ENCODE measurements around the gene RYR3. TPM values are rescaled to one million over a fixed set of nuclear protein-coding genes. Genes with fewer than 3 reads are reported as not detected.

The RYR3 gene
- total RNA-seq, 4 donors from 2014 or later = 0.18 to 3.3 (median 2.3) TPM

- DNase-seq = no peak
- H3K27ac ChIP-seq = no peak overlapping the region
- H3K4me3 ChIP-seq = no peak overlapping the region
- TF ChIP-seq POLR2A (IDR thresholded peaks at IDR 0.05) (no peak), CTCF (IDR thresholded peaks at IDR 0.05) (no peak)
- no peaks in the 10 kb centered on the region for H3K9me3 ChIP-seq
- no peaks in the 10 kb centered on the region for H3K4me1 ChIP-seq
- no peaks in the 10 kb centered on the region for H3K36me3 ChIP-seq
- H3K27me3 ChIP-seq = no peaks in the 10 kb centered on the region
These were observed 514.7 kb downstream of the RYR3 start for GRCh38 chr15:33825453-33825852.

GRCh38 chr15:33826201-33826600 is 515.4 kb downstream of the RYR3 start:
- H3K9me3 ChIP-seq = no peaks in the 10 kb centered on the region
- no peak for DNase-seq
- no peaks in the 10 kb centered on the region for H3K4me1 ChIP-seq
- no peak overlapping the region for H3K4me3 ChIP-seq
- H3K27me3 ChIP-seq = no peaks in the 10 kb centered on the region
- H3K36me3 ChIP-seq = no peaks in the 10 kb centered on the region
- TF ChIP-seq CTCF (IDR thresholded peaks at IDR 0.05) (no peak), POLR2A (IDR thresholded peaks at IDR 0.05) (no peak)
- H3K27ac ChIP-seq = no peak overlapping the region

GRCh38 chr15:33830351-33830750 is 519.6 kb downstream of the RYR3 start:
- Histone ChIP-seq H3K4me1 (no peaks in the 10 kb centered on the region), H3K9me3 (no peaks in the 10 kb centered on the region), H3K27me3 (no peaks in the 10 kb centered on the region), H3K4me3 (no peak overlapping the region), H3K36me3 (no peaks in the 10 kb centered on the region), H3K27ac (no peak overlapping the region)
- no peak for TF ChIP-seq POLR2A (IDR thresholded peaks at IDR 0.05)
- no peak for TF ChIP-seq CTCF (IDR thresholded peaks at IDR 0.05)
- no peak for DNase-seq

GRCh38 chr15:33831646-33832045 is 520.9 kb downstream of the RYR3 start:
- H3K4me1 ChIP-seq = no peaks in the 10 kb centered on the region
- H3K4me3 ChIP-seq = no peak overlapping the region
- H3K9me3 ChIP-seq = no peaks in the 10 kb centered on the region
- DNase-seq = no peak
- TF ChIP-seq CTCF (IDR thresholded peaks at IDR 0.05) (no peak), POLR2A (IDR thresholded peaks at IDR 0.05) (no peak)
- H3K27me3 ChIP-seq = no peaks in the 10 kb centered on the region
- H3K27ac ChIP-seq = no peak overlapping the region
- H3K36me3 ChIP-seq = no peaks in the 10 kb centered on the region

- DNase-seq = no peak
- no peak overlapping the region for H3K27ac ChIP-seq
- H3K4me1 ChIP-seq = no peaks in the 10 kb centered on the region
- H3K4me3 ChIP-seq = no peak overlapping the region
- TF ChIP-seq POLR2A (IDR thresholded peaks at IDR 0.05) = no peak
- TF ChIP-seq CTCF (IDR thresholded peaks at IDR 0.05) = no peak
- H3K36me3 ChIP-seq = no peaks in the 10 kb centered on the region
- no peaks in the 10 kb centered on the region for H3K9me3 ChIP-seq
- no peaks in the 10 kb centered on the region for H3K27me3 ChIP-seq
These were observed 524.4 kb downstream of the RYR3 start for GRCh38 chr15:33834892-33835743.
